Smooth muscle cell (in vitro differentiated cells): ENCODE measurements around the gene PQBP1. TPM values are rescaled to one million over a fixed set of nuclear protein-coding genes. Genes with fewer than 3 reads are reported as not detected.
A peak's percentile ranks its signal among the peaks of the same experiment; 100 is the strongest.

Experiments used
- DNase-seq: peaks from one replicate; lab custom pipeline; 2025; ENCODE audit not compliant: unreplicated experiment; lab: John Stamatoyannopoulos, UW
- H2AFZ ChIP-seq: fragments of 200-600 bp; sonication (generic); 2 replicates; pipeline ENCODE4 v1.6.0; 2016; ENCODE audit warnings: antibody characterized with exemption, low read depth, mild to moderate bottlenecking
- H3F3A ChIP-seq: fragments of 200-600 bp; sonication (generic); 2 replicates; pipeline ENCODE4 v1.6.0; 2017; ENCODE audit warnings: antibody characterized with exemption, low read depth
- H3K27ac ChIP-seq: fragments of 200-600 bp; sonication (generic); 2 replicates; pipeline ENCODE4 v1.5.1; 2016; ENCODE audit warnings: low read depth, mild to moderate bottlenecking
- H3K27me3 ChIP-seq: fragments of 200-600 bp; sonication (generic); 2 replicates; pipeline ENCODE4 v1.6.1; 2016; ENCODE audit warnings: low read depth, mild to moderate bottlenecking
- H3K36me3 ChIP-seq: fragments of 200-600 bp; sonication (generic); 2 replicates; pipeline ENCODE4 v1.5.1; 2016; ENCODE audit warnings: low read depth
- H3K4me1 ChIP-seq: fragments of 200-600 bp; sonication (generic); 2 replicates; pipeline ENCODE4 v1.5.1; 2016; ENCODE audit warnings: low read depth
- H3K4me2 ChIP-seq: fragments of 200-600 bp; sonication (generic); 2 replicates; pipeline ENCODE4 v1.6.0; 2016; ENCODE audit warnings: mild to moderate bottlenecking
- H3K4me3 ChIP-seq: fragments of 200-600 bp; sonication (generic); 2 replicates; pipeline ENCODE4 v1.5.1; 2016; ENCODE audit warnings: mild to moderate bottlenecking
- H3K79me2 ChIP-seq: fragments of 200-600 bp; sonication (generic); 2 replicates; pipeline ENCODE4 v1.6.0; 2016; ENCODE audit warnings: low read depth, mild to moderate bottlenecking
- H3K9ac ChIP-seq: fragments of 200-600 bp; sonication (generic); 2 replicates; pipeline ENCODE4 v1.6.0; 2016; ENCODE audit warnings: low read depth
- H3K9me3 ChIP-seq: fragments of 200-600 bp; sonication (generic); replicated peaks from 2 replicates; pipeline ENCODE4 v1.5.1; 2016; ENCODE audit warnings: low read depth
- H4K20me1 ChIP-seq: fragments of 200-600 bp; sonication (generic); 2 replicates; pipeline ENCODE4 v1.6.0; 2016; ENCODE audit warnings: low read depth
- WGBS: methylation state at CpG from one replicate; pipeline ENCODE4 v1.1.7; 2016; ENCODE audit warnings: low lambda C conversion rate; 5-methylcytosine and 5-hydroxymethylcytosine counted together
- polyA plus RNA-seq: library from polyadenylated mRNA; unstranded; fragments of >200 nt; fragmentation: Nextera tagmentation; extraction: Ambion mirVana; gene quantifications from 2 replicates; pipeline ENCODE4 v1.2.1, GENCODE V29; 2016
- total RNA-seq: library from RNA; depleted of rRNA; stranded (reverse); fragments of >200 nt; gene quantifications from 2 replicates; pipeline ENCODE4 v1.2.3, GENCODE V29; 2014
- TF ChIP-seq, protein P1 (sequence below): fragments of 200-600 bp; sonication (generic); IDR thresholded peaks from 2 replicates; pipeline ENCODE4 v1.5.1; 2017; ENCODE audit warnings: borderline replicate concordance, mild to moderate bottlenecking, antibody characterized with exemption; ENCODE audit not compliant: insufficient read depth, poor library complexity, severe bottlenecking

The PQBP1 gene
- total and polyA plus RNA-seq, 2 experiments from 2014 or later: 20.6 to 46.7 TPM

DNA sequence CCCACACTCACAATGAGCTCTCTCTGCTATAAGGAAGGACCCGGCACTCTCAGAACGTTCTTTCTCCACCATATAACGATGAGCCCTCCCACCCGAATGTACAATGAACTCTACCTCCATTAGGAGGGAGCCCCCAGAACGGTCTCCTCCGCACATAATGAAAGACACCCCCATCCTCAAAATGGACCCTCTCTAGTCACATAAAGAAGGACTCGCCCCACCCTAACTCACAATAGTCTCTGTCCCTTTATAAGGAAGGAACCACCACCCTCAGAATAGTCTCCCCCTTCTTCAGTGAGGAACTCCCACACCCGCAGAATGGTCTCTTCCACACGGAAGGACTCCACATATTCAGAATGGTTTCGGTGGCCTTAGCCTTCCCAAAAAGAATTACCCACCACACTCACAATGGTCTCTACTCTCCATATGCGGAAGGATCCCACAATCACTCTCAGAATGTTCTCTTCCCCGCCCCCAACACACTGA is 13.2 kb downstream of the PQBP1 start:
- Histone ChIP-seq H3K36me3 (no peaks in the 10 kb centered on the region), H3K4me2 (peak overlapping the region; percentile 93), H4K20me1 (peaks cover 21% of the 10 kb centered on the region), H3K27me3 (no peaks in the 10 kb centered on the region), H3K9me3 (no peaks in the 10 kb centered on the region), H3K79me2 (peaks cover 32% of the 10 kb centered on the region), H3K4me1 (peaks cover 3% of the 10 kb centered on the region), H3K27ac (peak overlapping the region; percentile 86), H3K9ac (peak overlapping the region; percentile 94), H2AFZ (no peak overlapping the region), H3F3A (no peaks in the 10 kb centered on the region), H3K4me3 (peak overlapping the region; percentile 68)
- TF ChIP-seq, protein P1, sequence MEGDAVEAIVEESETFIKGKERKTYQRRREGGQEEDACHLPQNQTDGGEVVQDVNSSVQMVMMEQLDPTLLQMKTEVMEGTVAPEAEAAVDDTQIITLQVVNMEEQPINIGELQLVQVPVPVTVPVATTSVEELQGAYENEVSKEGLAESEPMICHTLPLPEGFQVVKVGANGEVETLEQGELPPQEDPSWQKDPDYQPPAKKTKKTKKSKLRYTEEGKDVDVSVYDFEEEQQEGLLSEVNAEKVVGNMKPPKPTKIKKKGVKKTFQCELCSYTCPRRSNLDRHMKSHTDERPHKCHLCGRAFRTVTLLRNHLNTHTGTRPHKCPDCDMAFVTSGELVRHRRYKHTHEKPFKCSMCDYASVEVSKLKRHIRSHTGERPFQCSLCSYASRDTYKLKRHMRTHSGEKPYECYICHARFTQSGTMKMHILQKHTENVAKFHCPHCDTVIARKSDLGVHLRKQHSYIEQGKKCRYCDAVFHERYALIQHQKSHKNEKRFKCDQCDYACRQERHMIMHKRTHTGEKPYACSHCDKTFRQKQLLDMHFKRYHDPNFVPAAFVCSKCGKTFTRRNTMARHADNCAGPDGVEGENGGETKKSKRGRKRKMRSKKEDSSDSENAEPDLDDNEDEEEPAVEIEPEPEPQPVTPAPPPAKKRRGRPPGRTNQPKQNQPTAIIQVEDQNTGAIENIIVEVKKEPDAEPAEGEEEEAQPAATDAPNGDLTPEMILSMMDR: no peak
- DNase-seq: no peak
- WGBS: 28% methylated on average over 12 of the region's 12 CpGs

DNA sequence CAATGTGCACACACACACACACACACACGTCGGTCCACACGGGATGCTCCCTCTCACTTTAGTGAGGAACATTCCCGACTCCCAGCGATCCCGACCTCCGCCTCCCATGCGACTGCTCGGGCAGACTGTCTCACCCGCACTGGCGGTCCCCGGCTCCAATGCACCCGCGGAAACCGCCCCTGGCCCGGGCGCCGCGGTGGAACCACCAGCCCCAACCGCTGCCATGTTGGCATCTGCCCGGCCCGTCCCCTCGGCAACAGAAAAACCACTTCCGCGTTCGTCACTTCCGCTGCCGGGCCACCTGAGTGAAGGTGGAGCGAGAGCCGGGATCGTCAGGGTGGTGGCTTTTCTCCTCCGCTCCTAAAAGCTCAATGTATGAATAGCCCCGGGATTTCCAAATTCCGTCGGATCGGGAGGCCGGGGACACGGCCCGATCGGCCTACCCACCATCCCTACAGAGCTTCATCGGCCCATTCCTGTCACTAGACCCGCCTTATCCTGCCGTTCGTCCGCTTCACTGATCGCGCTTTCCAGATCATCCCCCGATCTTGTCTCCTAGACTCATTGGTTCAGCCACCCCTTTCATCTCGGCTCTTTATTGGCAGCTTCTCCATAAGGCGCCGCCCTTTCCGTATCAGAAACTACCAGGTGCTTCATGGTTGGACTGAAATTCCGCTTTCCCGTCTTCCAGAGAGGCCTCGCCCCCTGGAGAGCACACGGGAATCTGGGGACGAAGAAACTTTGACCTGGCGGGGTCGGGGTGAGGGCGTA is 13.9 kb downstream of the PQBP1 start, which contains the start of gene SLC35A2:
Gene SLC35A2 (minus strand): TSS at position 235 of the 771 bp plus-strand sequence. CDS start 10 bp downstream, at position 225.
- DNase-seq: peak; percentile 35
- 40% methylated on average over 60 of the region's 60 CpGs for WGBS
- TF ChIP-seq, protein P1: no peak

DNA sequence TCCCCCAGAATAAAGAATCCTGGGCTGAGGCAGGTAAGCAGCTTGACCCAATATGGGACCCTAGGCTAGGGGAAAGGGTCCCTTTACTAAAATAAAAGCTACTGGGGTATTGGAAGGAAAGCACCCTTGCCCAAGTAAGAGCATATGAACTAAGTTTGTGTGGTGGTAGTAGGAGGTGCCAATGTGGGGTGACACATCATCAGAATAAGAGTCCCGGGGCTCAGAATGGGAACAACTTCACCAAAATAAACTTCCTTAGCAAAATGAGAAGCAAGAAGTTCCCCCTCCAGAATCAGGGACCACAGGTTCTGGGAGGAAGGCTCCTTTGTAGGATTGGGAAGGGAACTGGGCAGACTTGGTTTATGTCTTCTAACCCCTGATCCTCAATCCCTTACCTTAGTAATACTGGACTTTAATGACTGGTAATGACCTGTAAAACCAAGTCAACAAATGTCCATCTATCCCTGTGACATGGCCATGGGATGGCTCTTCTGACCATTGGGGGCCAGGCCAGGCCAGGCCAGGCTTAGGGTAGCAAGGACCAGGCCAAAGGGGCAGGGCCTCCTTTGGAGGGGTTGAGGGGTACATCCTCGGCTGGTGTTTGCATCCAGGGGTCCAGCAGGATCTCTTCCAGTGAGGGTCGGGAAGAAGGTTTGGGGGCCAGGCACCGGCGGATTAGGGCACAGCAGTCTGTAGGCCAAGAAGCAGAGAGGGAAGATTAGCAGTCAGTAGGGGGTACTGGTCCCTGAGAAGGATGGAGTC is 16.1 kb downstream of the PQBP1 start:
- H3K4me1 ChIP-seq: peaks cover 3% of the 10 kb centered on the region
- H3K4me2 ChIP-seq: no peak overlapping the region
- no peaks in the 10 kb centered on the region for H3F3A ChIP-seq
- H3K27ac ChIP-seq: no peak overlapping the region
- H3K4me3 ChIP-seq: no peak overlapping the region
- peaks cover 5% of the 10 kb centered on the region for H4K20me1 ChIP-seq
- peaks cover 26% of the 10 kb centered on the region for H3K79me2 ChIP-seq
- H3K9ac ChIP-seq: no peak overlapping the region
- no peaks in the 10 kb centered on the region for H3K36me3 ChIP-seq
- H2AFZ ChIP-seq: no peak overlapping the region
- no peaks in the 10 kb centered on the region for H3K9me3 ChIP-seq
- H3K27me3 ChIP-seq: no peaks in the 10 kb centered on the region
- WGBS: 89% methylated on average over 5 of the region's 5 CpGs
- TF ChIP-seq, protein P1: no peak
- no peak for DNase-seq

More for the DNA sequence above, 13.9 kb downstream of the PQBP1 start, which contains the start of gene SLC35A2:
- Histone ChIP-seq H3K9ac (peak within 1 kb of the TSS; percentile 94), H3K27ac (peak within 1 kb of the TSS; percentile 86), H4K20me1 (peaks cover 18% of the 10 kb centered on the region), H3K36me3 (no peaks in the 10 kb centered on the region), H3K27me3 (no peaks in the 10 kb centered on the region), H3K4me3 (peak within 1 kb of the TSS; percentile 68), H3K4me1 (peaks cover 3% of the 10 kb centered on the region), H3K9me3 (no peaks in the 10 kb centered on the region), H2AFZ (peak within 1 kb of the TSS; percentile 61), H3F3A (no peaks in the 10 kb centered on the region), H3K79me2 (peaks cover 32% of the 10 kb centered on the region), H3K4me2 (peak within 1 kb of the TSS; percentile 93)
